ENCODE data around the gene FAM32A.

DNA sequence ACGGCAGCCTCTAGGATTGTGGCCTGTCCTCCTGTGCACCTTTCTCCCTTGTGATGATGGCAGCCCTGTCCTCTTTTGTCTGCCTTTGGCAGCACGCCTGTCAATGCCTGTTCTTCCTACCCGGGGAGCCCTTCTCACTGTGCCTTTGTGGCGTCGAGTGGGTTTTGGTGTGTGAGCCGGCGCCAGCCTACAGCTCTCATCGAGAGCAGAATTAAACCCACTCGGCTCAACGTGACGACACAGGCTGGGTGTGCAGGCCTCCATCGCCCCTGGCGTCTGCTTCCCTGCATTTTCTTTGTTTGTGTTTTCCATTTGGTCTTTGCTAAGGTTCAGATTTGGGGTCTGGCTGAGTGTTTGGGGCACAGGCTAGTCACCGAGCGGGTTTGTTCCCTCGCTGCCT is 46.9 kb downstream of the FAM32A start:
- TF ChIP-seq, protein P1, sequence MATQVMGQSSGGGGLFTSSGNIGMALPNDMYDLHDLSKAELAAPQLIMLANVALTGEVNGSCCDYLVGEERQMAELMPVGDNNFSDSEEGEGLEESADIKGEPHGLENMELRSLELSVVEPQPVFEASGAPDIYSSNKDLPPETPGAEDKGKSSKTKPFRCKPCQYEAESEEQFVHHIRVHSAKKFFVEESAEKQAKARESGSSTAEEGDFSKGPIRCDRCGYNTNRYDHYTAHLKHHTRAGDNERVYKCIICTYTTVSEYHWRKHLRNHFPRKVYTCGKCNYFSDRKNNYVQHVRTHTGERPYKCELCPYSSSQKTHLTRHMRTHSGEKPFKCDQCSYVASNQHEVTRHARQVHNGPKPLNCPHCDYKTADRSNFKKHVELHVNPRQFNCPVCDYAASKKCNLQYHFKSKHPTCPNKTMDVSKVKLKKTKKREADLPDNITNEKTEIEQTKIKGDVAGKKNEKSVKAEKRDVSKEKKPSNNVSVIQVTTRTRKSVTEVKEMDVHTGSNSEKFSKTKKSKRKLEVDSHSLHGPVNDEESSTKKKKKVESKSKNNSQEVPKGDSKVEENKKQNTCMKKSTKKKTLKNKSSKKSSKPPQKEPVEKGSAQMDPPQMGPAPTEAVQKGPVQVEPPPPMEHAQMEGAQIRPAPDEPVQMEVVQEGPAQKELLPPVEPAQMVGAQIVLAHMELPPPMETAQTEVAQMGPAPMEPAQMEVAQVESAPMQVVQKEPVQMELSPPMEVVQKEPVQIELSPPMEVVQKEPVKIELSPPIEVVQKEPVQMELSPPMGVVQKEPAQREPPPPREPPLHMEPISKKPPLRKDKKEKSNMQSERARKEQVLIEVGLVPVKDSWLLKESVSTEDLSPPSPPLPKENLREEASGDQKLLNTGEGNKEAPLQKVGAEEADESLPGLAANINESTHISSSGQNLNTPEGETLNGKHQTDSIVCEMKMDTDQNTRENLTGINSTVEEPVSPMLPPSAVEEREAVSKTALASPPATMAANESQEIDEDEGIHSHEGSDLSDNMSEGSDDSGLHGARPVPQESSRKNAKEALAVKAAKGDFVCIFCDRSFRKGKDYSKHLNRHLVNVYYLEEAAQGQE (IDR thresholded peaks at IDR 0.05; ENCODE audit: low read depth, low read length), result no peak
- no peak for TF ChIP-seq POLR2AphosphoS5 (IDR thresholded peaks at IDR 0.05; ENCODE audit: low read depth, low read length)
- TF ChIP-seq, protein P2, sequence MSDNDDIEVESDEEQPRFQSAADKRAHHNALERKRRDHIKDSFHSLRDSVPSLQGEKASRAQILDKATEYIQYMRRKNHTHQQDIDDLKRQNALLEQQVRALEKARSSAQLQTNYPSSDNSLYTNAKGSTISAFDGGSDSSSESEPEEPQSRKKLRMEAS (IDR thresholded peaks at IDR 0.05; ENCODE audit: low read depth), result no peak
- no peak for TF ChIP-seq MXI1 (IDR thresholded peaks at IDR 0.05; ENCODE audit: low read depth, low read length)
- TF ChIP-seq FOXJ3 (CRISPR knock-in tag; IDR thresholded peaks at IDR 0.05), result no peak
- TF ChIP-seq ELF1 (IDR thresholded peaks at IDR 0.05), result no peak
- TF ChIP-seq, protein P3, sequence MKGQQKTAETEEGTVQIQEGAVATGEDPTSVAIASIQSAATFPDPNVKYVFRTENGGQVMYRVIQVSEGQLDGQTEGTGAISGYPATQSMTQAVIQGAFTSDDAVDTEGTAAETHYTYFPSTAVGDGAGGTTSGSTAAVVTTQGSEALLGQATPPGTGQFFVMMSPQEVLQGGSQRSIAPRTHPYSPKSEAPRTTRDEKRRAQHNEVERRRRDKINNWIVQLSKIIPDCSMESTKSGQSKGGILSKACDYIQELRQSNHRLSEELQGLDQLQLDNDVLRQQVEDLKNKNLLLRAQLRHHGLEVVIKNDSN (IDR thresholded peaks at IDR 0.05; ENCODE audit: borderline replicate concordance, low read depth), result no peak
- TF ChIP-seq, protein P4, sequence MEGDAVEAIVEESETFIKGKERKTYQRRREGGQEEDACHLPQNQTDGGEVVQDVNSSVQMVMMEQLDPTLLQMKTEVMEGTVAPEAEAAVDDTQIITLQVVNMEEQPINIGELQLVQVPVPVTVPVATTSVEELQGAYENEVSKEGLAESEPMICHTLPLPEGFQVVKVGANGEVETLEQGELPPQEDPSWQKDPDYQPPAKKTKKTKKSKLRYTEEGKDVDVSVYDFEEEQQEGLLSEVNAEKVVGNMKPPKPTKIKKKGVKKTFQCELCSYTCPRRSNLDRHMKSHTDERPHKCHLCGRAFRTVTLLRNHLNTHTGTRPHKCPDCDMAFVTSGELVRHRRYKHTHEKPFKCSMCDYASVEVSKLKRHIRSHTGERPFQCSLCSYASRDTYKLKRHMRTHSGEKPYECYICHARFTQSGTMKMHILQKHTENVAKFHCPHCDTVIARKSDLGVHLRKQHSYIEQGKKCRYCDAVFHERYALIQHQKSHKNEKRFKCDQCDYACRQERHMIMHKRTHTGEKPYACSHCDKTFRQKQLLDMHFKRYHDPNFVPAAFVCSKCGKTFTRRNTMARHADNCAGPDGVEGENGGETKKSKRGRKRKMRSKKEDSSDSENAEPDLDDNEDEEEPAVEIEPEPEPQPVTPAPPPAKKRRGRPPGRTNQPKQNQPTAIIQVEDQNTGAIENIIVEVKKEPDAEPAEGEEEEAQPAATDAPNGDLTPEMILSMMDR (IDR thresholded peaks at IDR 0.05), result no peak
- no peak for TF ChIP-seq TCF12 (IDR thresholded peaks at IDR 0.05)
- TF ChIP-seq EP300 (IDR thresholded peaks at IDR 0.05; ENCODE audit: borderline replicate concordance in 1 of 2, low read depth in 1 of 2, low read length in 1 of 2), result no peak
- TF ChIP-seq EZH2phosphoT487 (IDR thresholded peaks at IDR 0.05; ENCODE audit: borderline replicate concordance, low read depth), result no peak
- no peak for TF ChIP-seq RCOR1 (IDR thresholded peaks at IDR 0.05; ENCODE audit: low read length)
- no peak for TF ChIP-seq GABPA (IDR thresholded peaks at IDR 0.05; ENCODE audit: low read depth)
- TF ChIP-seq JUND (IDR thresholded peaks at IDR 0.05), result no peak

Measured in SK-N-SH (cell line).